ENCODE data around the gene KIF23.

The KIF23 gene

GRCh38 chr15:69468241-69469121 lies 54.3 kb downstream of the KIF23 start:
- DNase-seq: peak; percentile 59

- no peak for DNase-seq
Observed at GRCh38 chr15:69469467-69470201, 55.5 kb downstream of the KIF23 start.

GRCh38 chr15:69472046-69472445 lies 57.9 kb downstream of the KIF23 start:
- no peak for DNase-seq

GRCh38 chr15:69472562-69472961 lies 58.4 kb downstream of the KIF23 start:
- no peak for DNase-seq

- no peak for DNase-seq
Observed at GRCh38 chr15:69474291-69474690, 60.1 kb downstream of the KIF23 start.

GRCh38 chr15:69474846-69475455 lies 60.8 kb downstream of the KIF23 start:
- no peak for DNase-seq

GRCh38 chr15:69475769-69476358 lies 61.7 kb downstream of the KIF23 start:
- DNase-seq: peak; percentile 33

GRCh38 chr15:69476704-69477473 lies 62.7 kb downstream of the KIF23 start:
- no peak for DNase-seq

GRCh38 chr15:69478259-69478781 lies 64.2 kb downstream of the KIF23 start:
- DNase-seq: peak; percentile 22

GRCh38 chr15:69479081-69479480 lies 64.9 kb downstream of the KIF23 start:
- no peak for DNase-seq

GRCh38 chr15:69479971-69480370 lies 65.8 kb downstream of the KIF23 start:
- DNase-seq: no peak

GRCh38 chr15:69480932-69481331 lies 66.8 kb downstream of the KIF23 start:
- no peak for DNase-seq

- DNase-seq: no peak
Observed at GRCh38 chr15:69482686-69483256, 68.6 kb downstream of the KIF23 start.

- DNase-seq: no peak
Observed at GRCh38 chr15:69484837-69485236, 70.7 kb downstream of the KIF23 start.

GRCh38 chr15:69486481-69487110 lies 72.4 kb downstream of the KIF23 start:
- DNase-seq: no peak

GRCh38 chr15:69489073-69489571 lies 75.0 kb downstream of the KIF23 start:
- DNase-seq: no peak

GRCh38 chr15:69490356-69491037 lies 76.3 kb downstream of the KIF23 start:
- DNase-seq: no peak

GRCh38 chr15:69491038-69491505 lies 76.9 kb downstream of the KIF23 start:
- DNase-seq: no peak

GRCh38 chr15:69493406-69493805 lies 79.3 kb downstream of the KIF23 start:
- DNase-seq: no peak

GRCh38 chr15:69496001-69496400 lies 81.9 kb downstream of the KIF23 start:
- no peak for DNase-seq
